Left ventricle myocardium inferior (tissue), 1 donor: ENCODE results near the gene GCNT2. TPM values are rescaled to one million over a fixed set of nuclear protein-coding genes. Genes with fewer than 3 reads are reported as not detected.
"Not testable (repeated sequence)": the region's sequence is repeated elsewhere in the genome, so short reads cannot be mapped to it uniquely, and the experiment has no call there.

ENCODE experiments used
- DNase-seq: peaks from one replicate; pipeline ENCODE4 v3.0.0-alpha.2; 2020
- H3K27ac ChIP-seq: fragments of 200-600 bp; replicated peaks from 2 replicates; pipeline ENCODE4 v1.8.0; 2021
- H3K27me3 ChIP-seq: fragments of 200-600 bp; 2 replicates; pipeline ENCODE4 v1.8.0; 2021; ENCODE audit warnings: low read depth
- H3K36me3 ChIP-seq: fragments of 200-600 bp; 2 replicates; pipeline ENCODE4 v1.8.0; 2021
- H3K4me1 ChIP-seq: fragments of 200-600 bp; 2 replicates; pipeline ENCODE4 v1.8.0; 2021
- H3K4me3 ChIP-seq: fragments of 200-600 bp; 2 replicates; pipeline ENCODE4 v1.8.0; 2021; ENCODE audit warnings: mild to moderate bottlenecking, moderate library complexity
- H3K9me3 ChIP-seq: fragments of 200-600 bp; replicated peaks from 2 replicates; pipeline ENCODE4 v1.8.0; 2021
- CTCF ChIP-seq: fragments of 200-600 bp; IDR thresholded peaks from 2 replicates; pipeline ENCODE4 v1.8.0; 2021; ENCODE audit warnings: antibody characterized with exemption, mild to moderate bottlenecking, borderline replicate concordance
- intact Hi-C: fragments of 100-400 bp; cut with micrococcal nuclease; formaldehyde crosslinking; loops from one replicate; pipeline ENCODE4 v1.11.0; 2022
- total RNA-seq: library from RNA; stranded (reverse); fragmentation: NEBNext Ultra II Directional; extraction: Animal tissue kit (Norgen Biotek cat#: 25700); gene quantifications from one replicate; pipeline ENCODE4 v1.2.1, GENCODE V29; 2021
- donor health status: DM: no; HTN: yes; CAD: no; lungs with severe emphysema.

GCNT2 gene
- total RNA-seq, 1 donor from 2014 or later: 49.0 TPM

GRCh38 chr6:10565913-10566312, 44.8 kb downstream of the GCNT2 start:
- no peak overlapping the region for H3K27ac ChIP-seq
- TF ChIP-seq CTCF: no peak

GRCh38 chr6:10567256-10568026, 46.3 kb downstream of the GCNT2 start:
- no peak for TF ChIP-seq CTCF
- H3K36me3 ChIP-seq: no peaks in the 10 kb centered on the region
- peaks cover 14% of the 10 kb centered on the region for H3K4me1 ChIP-seq
- H3K9me3 ChIP-seq: no peaks in the 10 kb centered on the region
- intact Hi-C loops: no loop called here
- no peaks in the 10 kb centered on the region for H3K27me3 ChIP-seq
- H3K4me3 ChIP-seq: no peak overlapping the region
- DNase-seq: no peak
- no peak overlapping the region for H3K27ac ChIP-seq

More at GRCh38 chr6:10565913-10566312, 44.8 kb downstream of the GCNT2 start:
- H3K27me3 ChIP-seq: no peaks in the 10 kb centered on the region
- no peaks in the 10 kb centered on the region for H3K36me3 ChIP-seq
- intact Hi-C loops: no loop called here
- H3K9me3 ChIP-seq: no peaks in the 10 kb centered on the region
- DNase-seq: no peak
- H3K4me3 ChIP-seq: no peak overlapping the region
- H3K4me1 ChIP-seq: peaks cover 14% of the 10 kb centered on the region

- TF ChIP-seq CTCF: no peak
- H3K36me3 ChIP-seq: no peaks in the 10 kb centered on the region
- no peak overlapping the region for H3K27ac ChIP-seq
- DNase-seq: no peak
- H3K27me3 ChIP-seq: no peaks in the 10 kb centered on the region
- intact Hi-C loops: no loop called here
- H3K4me3 ChIP-seq: no peak overlapping the region
- peaks cover 14% of the 10 kb centered on the region for H3K4me1 ChIP-seq
- H3K9me3 ChIP-seq: no peaks in the 10 kb centered on the region
Observed at GRCh38 chr6:10569392-10570127, 48.4 kb downstream of the GCNT2 start.

GRCh38 chr6:10575519-10575918, 54.4 kb downstream of the GCNT2 start:
- H3K27me3 ChIP-seq, H3K9me3 ChIP-seq, H3K4me3 ChIP-seq, H3K27ac ChIP-seq, intact Hi-C loops, DNase-seq, H3K36me3 ChIP-seq, H3K4me1 ChIP-seq: not testable (repeated sequence)

GRCh38 chr6:10576226-10576625, 55.1 kb downstream of the GCNT2 start:
- H3K27ac ChIP-seq: no peak overlapping the region
- H3K27me3 ChIP-seq: no peaks in the 10 kb centered on the region
- H3K4me3 ChIP-seq: no peak overlapping the region
- H3K36me3 ChIP-seq: no peaks in the 10 kb centered on the region
- intact Hi-C loops: no loop called here
- no peaks in the 10 kb centered on the region for H3K4me1 ChIP-seq
- DNase-seq: no peak
- no peak for TF ChIP-seq CTCF
- no peaks in the 10 kb centered on the region for H3K9me3 ChIP-seq

GRCh38 chr6:10577112-10577511, 56.0 kb downstream of the GCNT2 start:
- intact Hi-C loops: no loop called here
- no peaks in the 10 kb centered on the region for H3K9me3 ChIP-seq
- TF ChIP-seq CTCF: no peak
- no peaks in the 10 kb centered on the region for H3K27me3 ChIP-seq
- no peaks in the 10 kb centered on the region for H3K36me3 ChIP-seq
- H3K27ac ChIP-seq: no peak overlapping the region
- H3K4me1 ChIP-seq: no peaks in the 10 kb centered on the region
- H3K4me3 ChIP-seq: no peak overlapping the region
- DNase-seq: no peak
